HEK293T (cell line): Measurements from ENCODE around the gene RGS7.
A peak's percentile ranks its signal among the peaks of the same experiment; 100 is the strongest.

Source experiments
- CTCF ChIA-PET: fragments of 350-600 bp; formaldehyde crosslinking; extraction: SDS; loops from one replicate; lab custom pipeline; 2021; ENCODE audit warnings: antibody characterized with exemption, inconsistent platforms; lab: Yijun Ruan, JAX
- POLR2A ChIA-PET: fragments of 350-600 bp; formaldehyde crosslinking; extraction: SDS; loops from one replicate; lab custom pipeline; 2020; ENCODE audit warnings: antibody characterized with exemption, inconsistent platforms; lab: Yijun Ruan, JAX
- DNase-seq: peaks from one replicate; pipeline ENCODE4 v3.0.0; 2012; ENCODE audit warnings: mixed read lengths; ENCODE audit errors: extremely low spot score
- ARNT ChIP-seq: fragments of 450-650 bp; IDR thresholded peaks from 2 replicates; pipeline ENCODE4 v1.6.1; 2017; ENCODE audit warnings: mild to moderate bottlenecking
- BHLHE40 ChIP-seq: fragments of 450-650 bp; IDR thresholded peaks from 2 replicates; pipeline ENCODE4 v1.6.1; 2016; ENCODE audit warnings: mild to moderate bottlenecking, moderate library complexity, borderline replicate concordance
- CTBP1 ChIP-seq: fragments of 450-650 bp; IDR thresholded peaks from 2 replicates; pipeline ENCODE4 v1.6.1; 2016; ENCODE audit warnings: borderline replicate concordance
- ELF4 ChIP-seq: fragments of 450-650 bp; IDR thresholded peaks from 2 replicates; pipeline ENCODE4 v1.6.1; 2017; ENCODE audit warnings: antibody characterized with exemption
- FOXA1 ChIP-seq: fragments of 450-650 bp; IDR thresholded peaks from 2 replicates; pipeline ENCODE4 v1.6.1; 2016; ENCODE audit warnings: mild to moderate bottlenecking
- FOXK2 ChIP-seq: fragments of 450-650 bp; IDR thresholded peaks from 2 replicates; pipeline ENCODE4 v1.6.1; 2016; ENCODE audit warnings: mild to moderate bottlenecking
- FOXM1 ChIP-seq: fragments of 450-650 bp; IDR thresholded peaks from 2 replicates; pipeline ENCODE4 v1.6.1; 2017; ENCODE audit warnings: mild to moderate bottlenecking, borderline replicate concordance
- HDGF ChIP-seq: fragments of 450-650 bp; IDR thresholded peaks from 2 replicates; pipeline ENCODE4 v1.6.1; 2017; ENCODE audit warnings: antibody characterized with exemption, borderline replicate concordance
- L3MBTL2 ChIP-seq: fragments of 450-650 bp; conservative IDR thresholded peaks from 2 replicates; pipeline ENCODE4 v1.6.1; 2016; ENCODE audit warnings: mild to moderate bottlenecking
- LEF1 ChIP-seq: fragments of 450-650 bp; IDR thresholded peaks from 2 replicates; pipeline ENCODE4 v1.6.1; 2017; ENCODE audit warnings: mild to moderate bottlenecking, borderline replicate concordance
- NFRKB ChIP-seq: fragments of 450-650 bp; IDR thresholded peaks from 2 replicates; pipeline ENCODE4 v1.6.1; 2016; ENCODE audit warnings: mild to moderate bottlenecking, moderate library complexity
- SP1 ChIP-seq: fragments of 450-650 bp; IDR thresholded peaks from 2 replicates; pipeline ENCODE4 v1.6.1; 2017
- SUZ12 ChIP-seq: fragments of 450-650 bp; IDR thresholded peaks from 2 replicates; pipeline ENCODE4 v1.6.1; 2016; ENCODE audit warnings: mild to moderate bottlenecking
- TARDBP ChIP-seq: fragments of 450-650 bp; IDR thresholded peaks from 2 replicates; pipeline ENCODE4 v1.6.1; 2016
- ZNF384 ChIP-seq: fragments of 450-650 bp; IDR thresholded peaks from 2 replicates; pipeline ENCODE4 v1.6.1; 2016
- TF ChIP-seq, protein P1 (sequence below): fragments of 450-650 bp; IDR thresholded peaks from 2 replicates; pipeline ENCODE4 v1.6.1; 2016

RGS7 gene

DNA sequence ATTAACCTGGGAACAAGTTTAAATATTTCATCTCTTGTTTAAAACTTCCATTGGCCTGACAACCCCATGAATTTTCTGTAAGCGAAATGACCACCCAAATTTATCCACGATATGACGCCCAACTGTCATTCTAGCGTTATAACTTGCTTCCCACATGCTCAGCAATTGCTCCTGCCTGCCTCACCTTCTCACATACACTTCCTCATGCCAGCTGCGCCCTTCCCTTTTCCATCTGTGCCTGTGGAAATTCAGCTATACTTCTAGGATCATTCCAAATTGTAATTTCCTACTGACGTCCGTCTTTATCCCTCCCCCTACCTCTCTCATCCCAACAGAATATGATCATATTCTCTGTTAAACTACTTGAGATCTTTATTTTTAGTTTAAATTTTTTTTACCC is 248.0 kb downstream of the RGS7 start:
- TF ChIP-seq FOXA1: no peak
- TF ChIP-seq LEF1: no peak
- TF ChIP-seq TARDBP: no peak
- TF ChIP-seq ZNF384: no peak
- no peak for TF ChIP-seq CTBP1
- TF ChIP-seq ELF4: no peak
- TF ChIP-seq SUZ12: no peak
- CTCF ChIA-PET: no interaction called here
- POLR2A ChIA-PET: no interaction called here
- DNase-seq: no peak

DNA sequence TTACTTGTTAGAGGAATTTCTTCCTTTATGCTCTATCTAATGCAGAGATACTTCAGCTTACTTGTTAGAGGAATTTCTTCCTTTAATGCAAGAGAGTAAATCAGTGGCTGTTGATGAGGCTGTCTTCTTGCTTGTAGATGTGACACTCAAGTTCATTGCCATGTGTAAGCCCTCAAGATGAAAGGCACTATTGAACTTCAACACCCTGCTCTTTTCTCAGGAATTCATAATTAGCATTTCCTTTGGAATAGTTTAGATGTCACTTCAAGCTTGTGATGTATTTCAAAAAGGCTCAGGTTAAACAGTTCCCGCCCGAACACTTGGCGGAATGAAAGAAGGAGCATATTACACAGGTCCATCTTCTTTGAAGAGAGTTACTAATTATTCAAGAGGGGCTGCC is 251.9 kb downstream of the RGS7 start:
- DNase-seq: no peak
- POLR2A ChIA-PET: no interaction called here
- CTCF ChIA-PET: no interaction called here
- TF ChIP-seq FOXM1 (no peak), ARNT (no peak), NFRKB (no peak), LEF1 (no peak), FOXK2 (no peak), BHLHE40 (no peak), FOXA1 (no peak), SUZ12 (no peak), L3MBTL2 (no peak), HDGF (no peak), ZNF384 (no peak), SP1 (no peak), CTBP1 (no peak), ELF4 (no peak), TARDBP (no peak)
- TF ChIP-seq, protein P1, sequence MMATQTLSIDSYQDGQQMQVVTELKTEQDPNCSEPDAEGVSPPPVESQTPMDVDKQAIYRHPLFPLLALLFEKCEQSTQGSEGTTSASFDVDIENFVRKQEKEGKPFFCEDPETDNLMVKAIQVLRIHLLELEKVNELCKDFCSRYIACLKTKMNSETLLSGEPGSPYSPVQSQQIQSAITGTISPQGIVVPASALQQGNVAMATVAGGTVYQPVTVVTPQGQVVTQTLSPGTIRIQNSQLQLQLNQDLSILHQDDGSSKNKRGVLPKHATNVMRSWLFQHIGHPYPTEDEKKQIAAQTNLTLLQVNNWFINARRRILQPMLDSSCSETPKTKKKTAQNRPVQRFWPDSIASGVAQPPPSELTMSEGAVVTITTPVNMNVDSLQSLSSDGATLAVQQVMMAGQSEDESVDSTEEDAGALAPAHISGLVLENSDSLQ: no peak

DNA sequence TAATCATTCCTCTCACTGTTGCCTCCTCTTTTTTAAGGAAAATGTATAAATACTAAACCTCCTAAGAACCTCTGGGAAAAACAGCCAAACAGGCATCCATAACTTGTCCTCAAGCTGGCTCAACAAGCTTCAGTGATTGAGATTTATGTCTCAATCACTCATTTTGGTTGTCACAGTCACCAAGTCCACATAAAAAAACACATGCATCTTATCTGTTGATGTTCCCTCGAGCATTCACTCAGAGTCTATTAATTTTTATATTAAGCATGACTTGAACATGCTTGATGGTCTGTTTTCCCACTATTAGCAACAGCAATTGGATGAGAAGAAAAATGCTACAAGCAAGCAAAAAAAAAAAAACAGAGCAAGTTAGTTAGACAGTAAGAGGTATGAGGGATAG is 254.3 kb downstream of the RGS7 start:
- CTCF ChIA-PET: no interaction called here
- TF ChIP-seq ELF4: no peak
- TF ChIP-seq, protein P1: peak; percentile 48
- TF ChIP-seq FOXM1: no peak
- no peak for TF ChIP-seq ZNF384
- TF ChIP-seq FOXA1: no peak
- no peak for TF ChIP-seq SP1
- POLR2A ChIA-PET: no interaction called here
- DNase-seq: no peak

GRCh38 chr1:241101622-241102021 is 255.4 kb downstream of the RGS7 start:
- ChIA-PET CTCF (no interaction called here), POLR2A (no interaction called here)
- DNase-seq: no peak
- TF ChIP-seq TARDBP: no peak
- TF ChIP-seq ARNT: no peak
- TF ChIP-seq HDGF: no peak
- TF ChIP-seq FOXA1: no peak
- TF ChIP-seq FOXK2: no peak
- no peak for TF ChIP-seq ELF4
- no peak for TF ChIP-seq SP1
- TF ChIP-seq ZNF384: no peak
- TF ChIP-seq NFRKB: no peak
- no peak for TF ChIP-seq BHLHE40
- no peak for TF ChIP-seq CTBP1
- no peak for TF ChIP-seq LEF1
- TF ChIP-seq SUZ12: no peak
- no peak for TF ChIP-seq FOXM1
- no peak for TF ChIP-seq L3MBTL2
- TF ChIP-seq, protein P1: no peak

- POLR2A ChIA-PET: no interaction called here
- DNase-seq: no peak
- no peak for TF ChIP-seq ELF4
- TF ChIP-seq SUZ12: no peak
- no peak for TF ChIP-seq L3MBTL2
- no peak for TF ChIP-seq SP1
- TF ChIP-seq FOXA1: no peak
- no peak for TF ChIP-seq ARNT
- TF ChIP-seq, protein P1: no peak
- TF ChIP-seq LEF1: no peak
- no peak for TF ChIP-seq ZNF384
- no peak for TF ChIP-seq NFRKB
- TF ChIP-seq HDGF: no peak
- no peak for TF ChIP-seq FOXK2
- no peak for TF ChIP-seq TARDBP
- no peak for TF ChIP-seq FOXM1
- no peak for TF ChIP-seq CTBP1
- TF ChIP-seq BHLHE40: no peak
- CTCF ChIA-PET: no interaction called here
Measured at GRCh38 chr1:241097479-241097878, 259.5 kb downstream of the RGS7 start.

DNA sequence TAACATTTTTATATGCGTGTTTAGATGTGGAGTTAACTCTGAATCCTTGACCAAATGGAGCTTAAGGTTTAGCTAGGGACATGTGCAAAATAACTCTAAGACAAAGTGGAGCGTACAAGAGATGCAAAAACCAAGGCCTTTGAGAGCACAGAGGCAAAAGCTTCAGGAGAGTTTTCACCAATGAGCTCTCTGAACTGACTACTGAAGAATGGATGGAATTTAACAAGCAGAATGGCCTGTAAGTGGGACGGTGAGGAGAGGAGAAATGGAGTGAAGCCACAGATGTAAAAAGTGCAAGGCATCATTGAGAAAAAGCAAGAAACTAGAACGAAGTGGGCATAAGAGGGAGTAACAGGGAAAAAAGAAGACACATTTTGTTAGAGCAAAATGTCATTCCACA is 260.0 kb downstream of the RGS7 start:
- TF ChIP-seq LEF1: no peak
- TF ChIP-seq CTBP1: no peak
- no peak for TF ChIP-seq SP1
- no peak for TF ChIP-seq ARNT
- TF ChIP-seq FOXA1: no peak
- TF ChIP-seq NFRKB: no peak
- no peak for TF ChIP-seq SUZ12
- no peak for TF ChIP-seq BHLHE40
- TF ChIP-seq L3MBTL2: no peak
- TF ChIP-seq FOXK2: no peak
- TF ChIP-seq, protein P1: no peak
- no peak for TF ChIP-seq ELF4
- no peak for TF ChIP-seq HDGF
- no peak for TF ChIP-seq TARDBP
- no peak for TF ChIP-seq FOXM1
- no peak for TF ChIP-seq ZNF384
- ChIA-PET POLR2A (no interaction called here), CTCF (interaction anchor here (0.7 kb wide), 1 partner anchor 326 kb away, joined by 3 read pairs; no protein-coding TSS in a partner anchor)
- no peak for DNase-seq
